HL-60 (cell line): ENCODE data around the gene ZNF471.

Experiments
- DNase-seq, 2 experiments: peaks; one replicate each; pipeline ENCODE4 v3.0.0-alpha.2; 2010 to 2020; ENCODE audit warnings: low read depth in 1 of 2, low spot score in 1 of 2
- H3K27ac ChIP-seq: fragments of 250-450 bp; sonication (Bioruptor Pico); replicated peaks from 2 replicates; pipeline ENCODE4 v1.5.1; 2020; ENCODE audit warnings: mild to moderate bottlenecking, moderate library complexity
- H3K27me3 ChIP-seq: fragments of 250-450 bp; sonication (Bioruptor Pico); 2 replicates; pipeline ENCODE4 v1.5.1; 2021; ENCODE audit warnings: mild to moderate bottlenecking, moderate library complexity; ENCODE audit not compliant: insufficient read depth, poor library complexity, severe bottlenecking
- H3K4me3 ChIP-seq: replicated peaks from 2 replicates; pipeline ENCODE4 v1.5.1; 2011; ENCODE audit warnings: mild to moderate bottlenecking, control low read depth, low read length; ENCODE audit not compliant: insufficient read depth
- CTCF ChIP-seq: IDR thresholded peaks from one replicate; pipeline ENCODE4 v1.5.1; 2011; ENCODE audit warnings: low read length, control low read depth, inconsistent platforms; ENCODE audit not compliant: insufficient read depth
- GABPA ChIP-seq: IDR thresholded peaks from 2 replicates; pipeline ENCODE4 v1.6.1; 2012; ENCODE audit warnings: low read depth
- POLR2AphosphoS5 ChIP-seq: IDR thresholded peaks from 2 replicates; pipeline ENCODE4 v1.6.1; 2012; ENCODE audit warnings: low read depth
- REST ChIP-seq: IDR thresholded peaks from 2 replicates; pipeline ENCODE4 v1.6.1; 2012; ENCODE audit warnings: low read depth; ENCODE audit not compliant: insufficient replicate concordance
- SPI1 ChIP-seq: IDR thresholded peaks from 2 replicates; pipeline ENCODE4 v1.6.1; 2012; ENCODE audit warnings: low read depth, mild to moderate bottlenecking, borderline replicate concordance
- long read RNA-seq: library from polyadenylated mRNA; unstranded; transcript quantifications from one replicate; pipeline ENCODE4 v2.0.0, GENCODE V29; 2020

ZNF471 gene
- long read RNA-seq, partial matches to known transcripts: 0 of 1 reads
- long read RNA-seq, other reads (novel, unspliced or antisense): 1 of 1 reads

GRCh38 chr19:56507446-56508289 lies at the start of gene ZNF471:
Gene ZNF471, plus strand, starts transcription at chr19:56507855. Its CDS starts 3,717 bp downstream, at chr19:56511572.
- H3K4me3 ChIP-seq: peak within 1 kb of the TSS; percentile 66
- DNase-seq: peak; percentile 95 to 98
- no peaks in the 10 kb centered on the region for H3K27me3 ChIP-seq
- TF ChIP-seq GABPA: no peak
- no peak for TF ChIP-seq CTCF
- TF ChIP-seq REST: no peak
- no peak for TF ChIP-seq POLR2AphosphoS5
- TF ChIP-seq SPI1: no peak
- peak within 1 kb of the TSS; percentile 94 for H3K27ac ChIP-seq

- Histone ChIP-seq H3K27me3 (no peaks in the 10 kb centered on the region), H3K4me3 (no peak overlapping the region), H3K27ac (no peak overlapping the region)
- DNase-seq: no peak
- TF ChIP-seq CTCF (no peak), POLR2AphosphoS5 (no peak), REST (no peak), GABPA (no peak), SPI1 (no peak)
Measured at GRCh38 chr19:56474308-56474707, 33.3 kb upstream of the ZNF471 start.

GRCh38 chr19:56476093-56476492 lies 31.6 kb upstream of the ZNF471 start:
- TF ChIP-seq SPI1: no peak
- no peak for TF ChIP-seq REST
- Histone ChIP-seq H3K27ac (peak overlapping the region; percentile 86), H3K27me3 (no peaks in the 10 kb centered on the region), H3K4me3 (no peak overlapping the region)
- DNase-seq: no peak
